Vagina (tissue), 2 donors: ENCODE data around the gene IFNLR1.

ENCODE experiments used
- CTCF ChIP-seq, 3 experiments: fragments of 450-650 bp in 2 of 3; fragments of 200-600 bp in 1 of 3; sonication (generic) in 1 of 3; IDR thresholded peaks; one replicate each; pipeline ENCODE4 v1.5.1; 2017 to 2019; ENCODE audit warnings: antibody characterized with exemption in 3 of 3, mild to moderate bottlenecking in 2 of 3, moderate library complexity in 2 of 3
- POLR2A ChIP-seq, 2 donors: fragments of 450-650 bp; IDR thresholded peaks; one replicate each; pipeline ENCODE4 v1.6.1; 2017; ENCODE audit warnings: antibody characterized with exemption in 2 of 2, mild to moderate bottlenecking in 2 of 2, moderate library complexity in 2 of 2

DNA sequence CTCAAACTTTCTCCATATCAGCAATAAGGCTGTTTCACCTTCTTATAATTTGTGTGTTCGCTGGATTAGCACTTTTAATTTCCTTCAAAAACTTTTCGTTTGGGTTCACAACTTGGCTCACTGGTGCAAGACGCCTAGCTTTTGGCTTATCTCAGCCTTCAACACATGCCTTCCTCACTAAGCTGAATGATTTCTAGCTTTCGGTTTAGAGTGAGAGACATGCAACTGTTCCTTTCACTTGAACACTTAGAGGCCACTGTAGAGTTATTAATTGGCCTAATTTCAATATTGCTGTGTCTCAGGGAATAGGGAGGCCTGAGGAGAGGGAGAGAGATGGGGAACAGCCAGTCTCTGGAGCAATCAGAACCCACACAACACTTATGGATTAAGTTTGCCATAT, 41.2 kb upstream of the IFNLR1 start:
- TF ChIP-seq POLR2A (IDR thresholded peaks at IDR 0.05) (no peak), CTCF (IDR thresholded peaks at IDR 0.05) (no peak)
